Astrocyte of the spinal cord (primary cell): ENCODE results near the gene DKKL1.

Source experiments
- DNase-seq: peaks from one replicate; pipeline ENCODE4 v3.0.0; 2011; ENCODE audit warnings: low read depth, low spot score
- H3K4me3 ChIP-seq: 2 replicates; pipeline ENCODE4 v1.5.1; 2011; ENCODE audit warnings: low read depth, mild to moderate bottlenecking, low read length, moderate library complexity
- in situ Hi-C: cut with HindIII; loops from 2 replicates; pipeline ENCODE4 v1.10.0; 2017; ENCODE audit warnings: low sequenced_read_pairs
- TF ChIP-seq, protein P1 (sequence below): IDR thresholded peaks from 2 replicates; pipeline ENCODE4 v1.5.1; 2012; ENCODE audit warnings: low read depth, mild to moderate bottlenecking, low read length, inconsistent platforms

DKKL1 gene

DNA sequence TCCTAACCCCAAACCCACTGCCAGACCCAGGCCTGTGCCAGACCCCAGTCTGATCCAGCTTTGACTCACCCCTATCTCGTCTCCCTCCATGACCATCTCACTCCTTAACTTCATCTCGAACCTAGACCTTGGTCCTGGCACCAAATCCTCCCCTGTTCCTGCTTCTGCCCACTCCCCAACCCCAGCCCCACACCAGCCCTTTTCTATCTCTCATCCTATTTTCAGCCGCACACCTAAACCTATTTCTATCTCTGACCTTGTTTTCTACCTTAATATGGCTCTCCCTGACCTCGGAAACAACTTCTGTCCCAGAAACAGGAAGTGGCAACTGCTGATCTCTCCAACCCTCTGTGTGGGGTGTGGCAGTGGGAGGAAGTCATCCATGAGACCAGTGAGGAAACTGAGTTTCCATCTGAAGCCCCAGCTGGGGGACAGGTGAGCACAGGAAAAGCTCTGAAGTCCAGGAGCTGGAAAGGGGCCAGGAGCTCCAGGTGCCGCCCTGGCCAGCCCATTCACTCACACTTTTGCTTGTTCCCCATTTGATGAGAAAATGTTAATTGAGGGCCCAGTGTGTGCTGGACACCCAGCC lies 45.9 kb downstream of the DKKL1 start:
- H3K4me3 ChIP-seq = no peak overlapping the region
- in situ Hi-C loops = no loop called here
- no peak for DNase-seq
- TF ChIP-seq, protein P1, sequence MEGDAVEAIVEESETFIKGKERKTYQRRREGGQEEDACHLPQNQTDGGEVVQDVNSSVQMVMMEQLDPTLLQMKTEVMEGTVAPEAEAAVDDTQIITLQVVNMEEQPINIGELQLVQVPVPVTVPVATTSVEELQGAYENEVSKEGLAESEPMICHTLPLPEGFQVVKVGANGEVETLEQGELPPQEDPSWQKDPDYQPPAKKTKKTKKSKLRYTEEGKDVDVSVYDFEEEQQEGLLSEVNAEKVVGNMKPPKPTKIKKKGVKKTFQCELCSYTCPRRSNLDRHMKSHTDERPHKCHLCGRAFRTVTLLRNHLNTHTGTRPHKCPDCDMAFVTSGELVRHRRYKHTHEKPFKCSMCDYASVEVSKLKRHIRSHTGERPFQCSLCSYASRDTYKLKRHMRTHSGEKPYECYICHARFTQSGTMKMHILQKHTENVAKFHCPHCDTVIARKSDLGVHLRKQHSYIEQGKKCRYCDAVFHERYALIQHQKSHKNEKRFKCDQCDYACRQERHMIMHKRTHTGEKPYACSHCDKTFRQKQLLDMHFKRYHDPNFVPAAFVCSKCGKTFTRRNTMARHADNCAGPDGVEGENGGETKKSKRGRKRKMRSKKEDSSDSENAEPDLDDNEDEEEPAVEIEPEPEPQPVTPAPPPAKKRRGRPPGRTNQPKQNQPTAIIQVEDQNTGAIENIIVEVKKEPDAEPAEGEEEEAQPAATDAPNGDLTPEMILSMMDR = no peak

DNA sequence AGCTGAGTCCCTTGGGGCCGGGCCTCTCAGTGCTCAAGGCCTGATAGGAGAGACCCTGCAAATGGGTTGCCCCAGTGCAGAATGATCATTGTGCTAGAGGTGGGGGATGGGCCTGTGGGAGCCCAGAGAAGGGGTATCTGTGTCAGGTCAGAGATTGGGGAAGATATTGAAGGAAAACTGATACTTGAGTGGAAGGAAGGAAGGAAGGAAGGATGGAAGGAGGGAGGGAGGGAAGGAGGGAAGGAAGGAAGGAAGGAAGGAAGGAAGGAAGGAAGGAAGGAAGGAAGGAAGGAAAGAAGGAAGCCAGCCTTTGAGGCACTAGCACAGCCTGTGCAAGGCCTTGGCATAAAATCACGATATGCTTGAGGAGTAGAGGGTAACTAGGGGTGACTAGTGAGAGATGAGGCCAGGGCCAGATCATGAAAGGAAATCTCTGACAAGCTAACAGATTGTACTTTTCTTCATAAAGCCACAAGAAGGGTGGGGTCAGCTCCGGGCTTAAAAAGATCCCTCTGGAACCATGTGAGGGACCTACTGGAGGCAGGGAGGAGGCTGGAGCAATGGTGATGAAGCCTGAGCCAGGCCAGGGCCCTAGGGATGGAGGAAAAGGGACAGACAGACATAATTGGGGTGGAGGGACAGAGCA lies 48.1 kb downstream of the DKKL1 start:
- no peak overlapping the region for H3K4me3 ChIP-seq
- in situ Hi-C loops = no loop called here
- no peak for DNase-seq
- TF ChIP-seq, protein P1 = no peak

DNA sequence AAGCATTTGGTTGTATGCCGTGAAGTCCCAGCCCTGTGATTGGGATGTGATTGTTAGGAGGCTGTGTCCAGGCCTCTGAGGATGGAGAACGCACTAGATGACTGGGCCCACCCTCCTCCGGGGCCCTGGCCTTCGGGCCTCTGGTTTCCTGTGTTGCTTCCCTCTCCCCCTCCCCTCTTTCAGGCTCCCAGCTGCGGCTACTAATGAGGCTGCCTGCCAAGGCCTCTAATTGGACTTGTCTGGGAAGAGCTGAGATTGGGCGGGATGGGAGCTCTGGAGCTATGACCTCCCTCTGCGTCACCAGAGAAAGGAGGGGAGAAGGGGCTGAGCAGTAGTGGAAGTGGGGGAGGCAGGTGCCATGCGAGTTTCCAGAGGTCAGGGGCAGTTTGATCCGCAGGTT lies 49.7 kb downstream of the DKKL1 start:
- TF ChIP-seq, protein P1 = no peak
- no peak overlapping the region for H3K4me3 ChIP-seq
- DNase-seq = no peak
- in situ Hi-C loops = no loop called here

DNA sequence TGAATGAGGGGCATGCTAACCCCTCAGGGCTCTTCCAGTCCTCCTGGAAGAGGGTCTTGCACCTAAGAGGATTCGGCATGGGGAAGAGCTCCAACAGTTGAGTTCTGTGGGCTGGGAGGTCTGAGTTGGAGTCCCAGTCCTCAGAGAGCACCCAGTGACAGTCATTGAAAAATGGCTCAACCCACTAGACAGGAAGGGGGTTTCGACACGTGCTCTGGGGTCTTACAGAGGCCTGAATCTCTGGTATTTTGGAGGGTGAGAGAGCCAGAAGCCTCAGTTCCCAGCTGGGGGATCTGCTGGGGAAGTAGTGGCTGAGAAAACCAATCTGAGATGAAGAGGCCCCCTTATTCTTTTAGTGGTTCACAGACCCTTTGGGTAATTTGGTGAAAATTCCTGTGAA lies 50.6 kb downstream of the DKKL1 start:
- no peak overlapping the region for H3K4me3 ChIP-seq
- DNase-seq = no peak
- in situ Hi-C loops = no loop called here
- TF ChIP-seq, protein P1 = no peak

DNA sequence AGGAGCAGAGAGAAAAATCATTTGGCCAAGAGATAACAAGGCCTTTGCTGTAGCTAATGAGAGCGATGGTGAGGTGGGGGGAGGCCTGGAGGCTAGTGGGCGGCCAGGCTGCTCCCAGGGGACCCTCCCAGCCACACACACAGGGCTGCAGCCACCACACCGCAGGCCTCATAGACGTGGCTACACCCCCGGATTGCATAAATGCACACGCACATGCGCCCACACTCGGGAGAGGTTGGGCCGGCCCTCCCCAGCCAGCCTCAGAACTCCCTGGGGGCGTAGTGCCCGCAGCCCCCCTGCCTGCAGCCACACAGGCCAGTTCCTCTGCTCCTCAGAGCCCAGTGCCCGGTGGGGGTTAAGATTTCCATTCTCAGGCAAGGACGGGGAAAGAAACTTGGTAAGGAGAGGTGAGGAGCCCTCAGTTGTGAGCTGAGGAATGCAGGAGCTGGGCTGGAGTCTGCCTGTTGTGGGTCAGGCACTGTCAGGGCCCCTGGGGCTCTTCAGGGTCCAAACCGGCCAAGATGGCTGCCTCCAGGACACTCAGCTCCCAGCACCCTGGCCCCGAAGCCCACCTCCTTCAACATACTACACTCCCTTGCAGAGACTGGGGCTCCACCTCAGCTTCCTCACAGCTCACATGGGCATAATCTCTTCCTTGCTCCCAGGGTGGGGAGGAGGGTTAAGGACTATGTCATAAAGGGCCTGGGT lies 51.6 kb downstream of the DKKL1 start:
- H3K4me3 ChIP-seq = no peak overlapping the region
- no peak for DNase-seq
- in situ Hi-C loops = no loop called here
- TF ChIP-seq, protein P1 = no peak

DNA sequence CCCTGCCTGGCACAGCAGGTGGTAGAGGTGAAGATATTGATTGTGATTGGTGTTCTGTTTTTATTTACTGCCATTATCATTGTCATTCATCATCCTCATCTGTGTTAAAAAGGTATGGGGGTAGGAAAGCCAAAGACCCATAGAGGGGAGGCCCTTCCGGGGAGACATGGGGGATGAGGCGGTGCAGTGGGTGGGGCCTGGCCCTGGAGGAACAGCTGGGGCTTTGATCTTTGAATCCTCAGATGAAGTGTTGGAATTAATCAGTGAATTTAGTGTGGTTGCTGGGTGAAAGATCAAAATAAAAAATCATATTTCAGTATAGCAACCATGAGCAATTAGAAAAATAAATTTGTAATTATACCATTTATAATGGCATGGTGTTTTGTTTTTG lies 52.1 kb downstream of the DKKL1 start:
- DNase-seq = no peak
- TF ChIP-seq, protein P1 = no peak
- in situ Hi-C loops = no loop called here
- no peak overlapping the region for H3K4me3 ChIP-seq
